Measurements from ENCODE around the gene WNK1.
"Not testable (repeated sequence)": the region's sequence is repeated elsewhere in the genome, so short reads cannot be mapped to it uniquely, and the experiment has no call there.

The WNK1 gene

GRCh38 chr12:802242-803120 is 50.1 kb downstream of the WNK1 start:
- no peaks in the 10 kb centered on the region for H3K36me3 ChIP-seq (replicated peaks)
- in situ Hi-C loops (cut with MboI; ENCODE audit: low sequenced_read_pairs): no loop called here

GRCh38 chr12:805022-805632 is 52.7 kb downstream of the WNK1 start:
- in situ Hi-C loops (cut with MboI; ENCODE audit: low sequenced_read_pairs): no loop called here
- Histone ChIP-seq H3K4me1 (peaks cover 20% of the 10 kb centered on the region), H3K9me3 (no peaks in the 10 kb centered on the region), H3K4me3 (no peak overlapping the region), H3K36me3 (replicated peaks) (no peaks in the 10 kb centered on the region), H3K27me3 (ENCODE audit: low read depth) (no peaks in the 10 kb centered on the region)
- no peak for DNase-seq (ENCODE audit: low spot score in 2 of 2)

More at GRCh38 chr12:802242-803120, 50.1 kb downstream of the WNK1 start:
- Histone ChIP-seq H3K9me3 (no peaks in the 10 kb centered on the region), H3K4me1 (peaks cover 21% of the 10 kb centered on the region), H3K27me3 (ENCODE audit: low read depth) (no peaks in the 10 kb centered on the region), H3K4me3 (no peak overlapping the region)
- peak in 1 of 2 experiments; percentile 26 for DNase-seq (ENCODE audit: low spot score in 2 of 2)

- Histone ChIP-seq H3K4me1 (peaks cover 30% of the 10 kb centered on the region), H3K36me3 (replicated peaks) (no peaks in the 10 kb centered on the region), H3K4me3 (no peak overlapping the region), H3K27me3 (ENCODE audit: low read depth) (no peaks in the 10 kb centered on the region), H3K9me3 (no peaks in the 10 kb centered on the region)
- no peak for DNase-seq (ENCODE audit: low spot score in 2 of 2)
- in situ Hi-C loops (cut with MboI; ENCODE audit: low sequenced_read_pairs): no loop called here
Measured at GRCh38 chr12:806200-806791, 53.9 kb downstream of the WNK1 start.

- Histone ChIP-seq H3K36me3 (replicated peaks) (no peaks in the 10 kb centered on the region), H3K4me1 (peaks cover 28% of the 10 kb centered on the region), H3K27me3 (ENCODE audit: low read depth) (no peaks in the 10 kb centered on the region), H3K9me3 (no peaks in the 10 kb centered on the region), H3K4me3 (no peak overlapping the region)
- DNase-seq (ENCODE audit: low spot score in 2 of 2): no peak
- in situ Hi-C loops (cut with MboI; ENCODE audit: low sequenced_read_pairs): no loop called here
Measured at GRCh38 chr12:807041-807735, 54.8 kb downstream of the WNK1 start.

- in situ Hi-C loops (cut with MboI; ENCODE audit: low sequenced_read_pairs): loop anchor here (5.0 kb wide), 1 partner anchor 238 kb away; no protein-coding TSS in a partner anchor
- peaks cover 24% of the 10 kb centered on the region for H3K4me1 ChIP-seq
- no peak overlapping the region for H3K4me3 ChIP-seq
Measured at GRCh38 chr12:810116-810515, 57.7 kb downstream of the WNK1 start.

GRCh38 chr12:810671-811415 is 58.5 kb downstream of the WNK1 start:
- in situ Hi-C loops (cut with MboI; ENCODE audit: low sequenced_read_pairs): loop anchor here (5.0 kb wide), 1 partner anchor 239 kb away; no protein-coding TSS in a partner anchor
- Histone ChIP-seq H3K36me3 (replicated peaks) (peaks cover 6% of the 10 kb centered on the region; the same call in 1 of the 2 replicates), H3K4me3 (no peak overlapping the region), H3K4me1 (peaks cover 24% of the 10 kb centered on the region), H3K9me3 (no peaks in the 10 kb centered on the region), H3K27me3 (ENCODE audit: low read depth) (no peaks in the 10 kb centered on the region)
- no peak for DNase-seq (ENCODE audit: low spot score in 2 of 2)

More at GRCh38 chr12:810116-810515, 57.7 kb downstream of the WNK1 start:
- H3K36me3 ChIP-seq (replicated peaks): peaks cover 3% of the 10 kb centered on the region; the same call in 1 of the 2 replicates
- no peak for DNase-seq (ENCODE audit: low spot score in 2 of 2)
- H3K27me3 ChIP-seq (ENCODE audit: low read depth): no peaks in the 10 kb centered on the region
- H3K9me3 ChIP-seq: no peaks in the 10 kb centered on the region

- in situ Hi-C loops (cut with MboI; ENCODE audit: low sequenced_read_pairs): loop anchor here (5.0 kb wide), 1 partner anchor 241 kb away; no protein-coding TSS in a partner anchor
- H3K4me1 ChIP-seq: peaks cover 19% of the 10 kb centered on the region
- no peak for DNase-seq (ENCODE audit: low spot score in 2 of 2)
Measured at GRCh38 chr12:812950-813349, 60.6 kb downstream of the WNK1 start.

GRCh38 chr12:817456-817855 is 65.1 kb downstream of the WNK1 start:
- H3K4me3 ChIP-seq; DNase-seq (ENCODE audit: low spot score in 2 of 2); H3K27me3 ChIP-seq (ENCODE audit: low read depth); in situ Hi-C loops (cut with MboI; ENCODE audit: low sequenced_read_pairs); H3K9me3 ChIP-seq; H3K4me1 ChIP-seq: not testable (repeated sequence)
- H3K36me3 ChIP-seq (replicated peaks): peaks cover 12% of the 10 kb centered on the region

More at GRCh38 chr12:812950-813349, 60.6 kb downstream of the WNK1 start:
- peaks cover 12% of the 10 kb centered on the region for H3K36me3 ChIP-seq (replicated peaks)
- H3K9me3 ChIP-seq: no peaks in the 10 kb centered on the region
- no peaks in the 10 kb centered on the region for H3K27me3 ChIP-seq (ENCODE audit: low read depth)
- no peak overlapping the region for H3K4me3 ChIP-seq

GRCh38 chr12:817941-818600 is 65.7 kb downstream of the WNK1 start:
- Histone ChIP-seq H3K27me3 (ENCODE audit: low read depth) (no peaks in the 10 kb centered on the region), H3K36me3 (replicated peaks) (peaks cover 12% of the 10 kb centered on the region), H3K4me3 (no peak overlapping the region), H3K4me1 (peaks cover 7% of the 10 kb centered on the region), H3K9me3 (no peaks in the 10 kb centered on the region)
- in situ Hi-C loops (cut with MboI; ENCODE audit: low sequenced_read_pairs): no loop called here
- DNase-seq (ENCODE audit: low spot score in 2 of 2): no peak

GRCh38 chr12:818733-819132 is 66.4 kb downstream of the WNK1 start:
- H3K36me3 ChIP-seq (replicated peaks): peaks cover 12% of the 10 kb centered on the region
- in situ Hi-C loops (cut with MboI; ENCODE audit: low sequenced_read_pairs): no loop called here
- DNase-seq (ENCODE audit: low spot score in 2 of 2): no peak
- H3K4me1 ChIP-seq: peaks cover 7% of the 10 kb centered on the region
- no peaks in the 10 kb centered on the region for H3K9me3 ChIP-seq
- H3K27me3 ChIP-seq (ENCODE audit: low read depth): no peaks in the 10 kb centered on the region
- H3K4me3 ChIP-seq: no peak overlapping the region

GRCh38 chr12:820336-820735 is 68.0 kb downstream of the WNK1 start:
- H3K4me3 ChIP-seq: no peak overlapping the region
- H3K9me3 ChIP-seq: no peaks in the 10 kb centered on the region
- H3K4me1 ChIP-seq: peaks cover 7% of the 10 kb centered on the region
- H3K27me3 ChIP-seq (ENCODE audit: low read depth): no peaks in the 10 kb centered on the region
- in situ Hi-C loops (cut with MboI; ENCODE audit: low sequenced_read_pairs): no loop called here
- no peak for DNase-seq (ENCODE audit: low spot score in 2 of 2)
- peaks cover 7% of the 10 kb centered on the region for H3K36me3 ChIP-seq (replicated peaks)

- DNase-seq (ENCODE audit: low spot score in 2 of 2): no peak
- H3K27me3 ChIP-seq (ENCODE audit: low read depth): no peaks in the 10 kb centered on the region
- H3K36me3 ChIP-seq (replicated peaks): peaks cover 8% of the 10 kb centered on the region; the same call in 1 of the 2 replicates
- in situ Hi-C loops (cut with MboI; ENCODE audit: low sequenced_read_pairs): no loop called here
- no peak overlapping the region for H3K4me3 ChIP-seq
- H3K9me3 ChIP-seq: no peaks in the 10 kb centered on the region
- H3K4me1 ChIP-seq: peaks cover 7% of the 10 kb centered on the region
Measured at GRCh38 chr12:823028-823698, 70.8 kb downstream of the WNK1 start.

Data from HAP-1 (cell line).